ENCODE measurements around the gene SUN1. TPM values are rescaled to one million over a fixed set of nuclear protein-coding genes. Genes with fewer than 3 reads are reported as not detected.

The SUN1 gene
- total and polyA plus RNA-seq, 3 experiments from 2014 or later = 29.8 to 65.8 (median 59.8) TPM

- Histone ChIP-seq H3K27me3 (ENCODE audit: insufficient read depth, low read length, poor library complexity, severe bottlenecking) (no peaks in the 10 kb centered on the region), H3K4me1 (ENCODE audit: insufficient read depth, low read length) (no peaks in the 10 kb centered on the region), H3K4me3 (ENCODE audit: low read length) (no peak overlapping the region), H3K27ac (ENCODE audit: low read depth, low read length) (no peak overlapping the region), H3K36me3 (ENCODE audit: insufficient read depth, low read length) (peaks cover 43% of the 10 kb centered on the region), H3K9me3 (ENCODE audit: low read length) (no peaks in the 10 kb centered on the region)
- H3K4me1 Mint-ChIP-seq = peaks cover 0 to 6% (median 2%) of the 10 kb centered on the region in 3 donors
- no peak overlapping the region for H3K4me3 Mint-ChIP-seq
- H3K9me3 Mint-ChIP-seq = peaks cover 0 to 2% (median 0%) of the 10 kb centered on the region in 5 donors
- peaks cover 8 to 80% (median 12%) of the 10 kb centered on the region in 3 donors for H3K36me3 Mint-ChIP-seq
- DNase-seq = no peak
- CTCF ChIA-PET = no interaction called here
- no peak overlapping the region for H3K27ac Mint-ChIP-seq
- POLR2A ChIA-PET = no interaction called here
- H3K27me3 Mint-ChIP-seq = peaks cover 0 to 2% of the 10 kb centered on the region in 2 donors
Measured at GRCh38 chr7:890868-891267, 58.6 kb downstream of the SUN1 start.

GRCh38 chr7:891291-891690 is 59.0 kb downstream of the SUN1 start:
- H3K27ac Mint-ChIP-seq = peak overlapping the region in 1 of 8 donors; percentile 70
- H3K9me3 ChIP-seq (ENCODE audit: low read length) = no peaks in the 10 kb centered on the region
- H3K27me3 Mint-ChIP-seq = peaks cover 0 to 2% of the 10 kb centered on the region in 2 donors
- H3K9me3 Mint-ChIP-seq = peaks cover 0 to 2% (median 0%) of the 10 kb centered on the region in 5 donors
- no peak for DNase-seq
- H3K36me3 Mint-ChIP-seq = peaks cover 12 to 82% (median 16%) of the 10 kb centered on the region in 3 donors
- peaks cover 47% of the 10 kb centered on the region for H3K36me3 ChIP-seq (ENCODE audit: insufficient read depth, low read length)
- POLR2A ChIA-PET = no interaction called here
- no peaks in the 10 kb centered on the region for H3K4me1 ChIP-seq (ENCODE audit: insufficient read depth, low read length)
- H3K27me3 ChIP-seq (ENCODE audit: insufficient read depth, low read length, poor library complexity, severe bottlenecking) = no peaks in the 10 kb centered on the region
- H3K4me3 Mint-ChIP-seq = no peak overlapping the region
- no peak overlapping the region for H3K4me3 ChIP-seq (ENCODE audit: low read length)
- CTCF ChIA-PET = no interaction called here
- H3K4me1 Mint-ChIP-seq = peaks cover 0 to 5% (median 2%) of the 10 kb centered on the region in 3 donors
- no peak overlapping the region for H3K27ac ChIP-seq (ENCODE audit: low read depth, low read length)

- Histone ChIP-seq H3K27ac (ENCODE audit: low read depth, low read length) (no peak overlapping the region), H3K27me3 (ENCODE audit: insufficient read depth, low read length, poor library complexity, severe bottlenecking) (no peaks in the 10 kb centered on the region), H3K4me3 (ENCODE audit: low read length) (no peak overlapping the region), H3K36me3 (ENCODE audit: insufficient read depth, low read length) (peaks cover 47% of the 10 kb centered on the region), H3K4me1 (ENCODE audit: insufficient read depth, low read length) (no peaks in the 10 kb centered on the region), H3K9me3 (ENCODE audit: low read length) (no peaks in the 10 kb centered on the region)
- CTCF ChIA-PET = no interaction called here
- H3K9me3 Mint-ChIP-seq = peaks cover 0 to 2% (median 0%) of the 10 kb centered on the region in 5 donors
- no peak overlapping the region for H3K4me3 Mint-ChIP-seq
- POLR2A ChIA-PET = no interaction called here
- H3K27ac Mint-ChIP-seq = no peak overlapping the region
- peaks cover 0 to 5% (median 2%) of the 10 kb centered on the region in 3 donors for H3K4me1 Mint-ChIP-seq
- DNase-seq = no peak
- peaks cover 0 to 2% of the 10 kb centered on the region in 2 donors for H3K27me3 Mint-ChIP-seq
- peaks cover 14 to 84% (median 17%) of the 10 kb centered on the region in 3 donors for H3K36me3 Mint-ChIP-seq
Measured at GRCh38 chr7:891805-892204, 59.5 kb downstream of the SUN1 start.

- ChIA-PET POLR2A (no interaction called here), CTCF (no interaction called here)
- peak overlapping the region in 1 of 7 donors; percentile 74 for H3K4me3 Mint-ChIP-seq
- H3K27me3 Mint-ChIP-seq = peaks cover 0 to 2% of the 10 kb centered on the region in 2 donors
- Histone ChIP-seq H3K36me3 (ENCODE audit: insufficient read depth, low read length) (peaks cover 37% of the 10 kb centered on the region), H3K27me3 (ENCODE audit: insufficient read depth, low read length, poor library complexity, severe bottlenecking) (no peaks in the 10 kb centered on the region), H3K9me3 (ENCODE audit: low read length) (no peaks in the 10 kb centered on the region), H3K27ac (ENCODE audit: low read depth, low read length) (no peak overlapping the region), H3K4me3 (ENCODE audit: low read length) (no peak overlapping the region), H3K4me1 (ENCODE audit: insufficient read depth, low read length) (no peaks in the 10 kb centered on the region)
- peaks cover 0 to 2% (median 0%) of the 10 kb centered on the region in 5 donors for H3K9me3 Mint-ChIP-seq
- DNase-seq = no peak
- H3K36me3 Mint-ChIP-seq = peaks cover 14 to 83% (median 18%) of the 10 kb centered on the region in 3 donors
- H3K27ac Mint-ChIP-seq = peak overlapping the region in 2 of 8 donors; percentile 17 to 42
- peaks cover 0 to 3% (median 2%) of the 10 kb centered on the region in 3 donors for H3K4me1 Mint-ChIP-seq
Measured at GRCh38 chr7:892648-893593, 60.6 kb downstream of the SUN1 start.

- Histone ChIP-seq H3K27ac (ENCODE audit: low read depth, low read length) (no peak overlapping the region), H3K27me3 (ENCODE audit: insufficient read depth, low read length, poor library complexity, severe bottlenecking) (no peaks in the 10 kb centered on the region), H3K9me3 (ENCODE audit: low read length) (no peaks in the 10 kb centered on the region), H3K4me3 (ENCODE audit: low read length) (no peak overlapping the region), H3K4me1 (ENCODE audit: insufficient read depth, low read length) (no peaks in the 10 kb centered on the region), H3K36me3 (ENCODE audit: insufficient read depth, low read length) (peaks cover 30% of the 10 kb centered on the region)
- peaks cover 0 to 2% of the 10 kb centered on the region in 2 donors for H3K27me3 Mint-ChIP-seq
- peaks cover 14 to 79% (median 18%) of the 10 kb centered on the region in 3 donors for H3K36me3 Mint-ChIP-seq
- H3K4me1 Mint-ChIP-seq = peaks cover 0 to 2% (median 0%) of the 10 kb centered on the region in 3 donors
- no peak for DNase-seq
- ChIA-PET CTCF (no interaction called here), POLR2A (no interaction called here)
- peaks cover 0 to 2% (median 0%) of the 10 kb centered on the region in 5 donors for H3K9me3 Mint-ChIP-seq
- H3K4me3 Mint-ChIP-seq = no peak overlapping the region
- no peak overlapping the region for H3K27ac Mint-ChIP-seq
Measured at GRCh38 chr7:893686-894085, 61.4 kb downstream of the SUN1 start.

- peaks cover 0 to 2% (median 0%) of the 10 kb centered on the region in 3 donors for H3K4me1 Mint-ChIP-seq
- Histone ChIP-seq H3K4me1 (ENCODE audit: insufficient read depth, low read length) (no peaks in the 10 kb centered on the region), H3K9me3 (ENCODE audit: low read length) (no peaks in the 10 kb centered on the region), H3K27ac (ENCODE audit: low read depth, low read length) (no peak overlapping the region), H3K4me3 (ENCODE audit: low read length) (no peak overlapping the region), H3K27me3 (ENCODE audit: insufficient read depth, low read length, poor library complexity, severe bottlenecking) (no peaks in the 10 kb centered on the region), H3K36me3 (ENCODE audit: insufficient read depth, low read length) (peaks cover 25% of the 10 kb centered on the region)
- no peaks in the 10 kb centered on the region for H3K27me3 Mint-ChIP-seq
- ChIA-PET POLR2A (no interaction called here), CTCF (no interaction called here)
- no peak for DNase-seq
- H3K4me3 Mint-ChIP-seq = no peak overlapping the region
- H3K36me3 Mint-ChIP-seq = peaks cover 14 to 79% (median 18%) of the 10 kb centered on the region in 3 donors
- peaks cover 0 to 2% (median 0%) of the 10 kb centered on the region in 5 donors for H3K9me3 Mint-ChIP-seq
- H3K27ac Mint-ChIP-seq = peak overlapping the region in 1 of 8 donors; percentile 15
Measured at GRCh38 chr7:894164-894867, 62.0 kb downstream of the SUN1 start.

- H3K4me1 ChIP-seq (ENCODE audit: insufficient read depth, low read length) = no peaks in the 10 kb centered on the region
- H3K27me3 Mint-ChIP-seq = no peaks in the 10 kb centered on the region
- H3K4me3 ChIP-seq (ENCODE audit: low read length) = no peak overlapping the region
- no peak for DNase-seq
- H3K27ac ChIP-seq (ENCODE audit: low read depth, low read length) = no peak overlapping the region
- CTCF ChIA-PET = no interaction called here
- H3K36me3 ChIP-seq (ENCODE audit: insufficient read depth, low read length) = peaks cover 25% of the 10 kb centered on the region
- peaks cover 0 to 2% (median 0%) of the 10 kb centered on the region in 5 donors for H3K9me3 Mint-ChIP-seq
- no peak overlapping the region for H3K4me3 Mint-ChIP-seq
- POLR2A ChIA-PET = no interaction called here
- H3K27ac Mint-ChIP-seq = peak overlapping the region in 1 of 8 donors; percentile 75
- H3K4me1 Mint-ChIP-seq = peaks cover 0 to 2% (median 0%) of the 10 kb centered on the region in 3 donors
- peaks cover 14 to 84% (median 18%) of the 10 kb centered on the region in 3 donors for H3K36me3 Mint-ChIP-seq
- H3K9me3 ChIP-seq (ENCODE audit: low read length) = no peaks in the 10 kb centered on the region
- no peaks in the 10 kb centered on the region for H3K27me3 ChIP-seq (ENCODE audit: insufficient read depth, low read length, poor library complexity, severe bottlenecking)
Measured at GRCh38 chr7:894927-895450, 62.7 kb downstream of the SUN1 start.

Data from CD8-positive, alpha-beta memory T cell (primary cell).